H1 (cell line): ENCODE measurements around the gene FLVCR2. TPM values are rescaled to one million over a fixed set of nuclear protein-coding genes. Genes with fewer than 3 reads are reported as not detected.

Source experiments
- CTCF ChIA-PET: fragments of 300-600 bp; sonication (Branson Sonifier 250); formaldehyde crosslinking; loops from one replicate; lab custom pipeline; 2021; ENCODE audit not compliant: partially characterized antibody; lab: Charles Lee
- POLR2A ChIA-PET: fragments of 300-600 bp; sonication (Branson Sonifier 250); formaldehyde crosslinking; loops from one replicate; lab custom pipeline; 2021; ENCODE audit warnings: inconsistent platforms; ENCODE audit not compliant: partially characterized antibody; lab: Charles Lee
- DNase-seq, 2 experiments: peaks; one replicate each; pipeline versions ENCODE4 v3.0.0 to v3.0.0-alpha.2; 2010 to 2022; ENCODE audit warnings: low spot score in 2 of 2, low read depth in 1 of 2, mixed read lengths in 1 of 2
- FAIRE-seq: peaks from 2 replicates; lab custom pipeline; 2011; peaks lifted over from hg19 to GRCh38; lab: Jason Lieb, UNC
- H2AFZ ChIP-seq: 2 replicates; pipeline ENCODE4 v1.8.1; 2012; ENCODE audit warnings: low read length, inconsistent platforms
- H2AK5ac ChIP-seq: 2 replicates; pipeline ENCODE4 v1.6.1; 2013; ENCODE audit warnings: low read depth, low read length
- H2BK120ac ChIP-seq: replicated peaks from 2 replicates; pipeline ENCODE3; 2013; ENCODE audit warnings: low read depth, low read length, inconsistent platforms
- H2BK12ac ChIP-seq: 2 replicates; pipeline ENCODE4 v1.6.1; 2013; ENCODE audit warnings: low read depth, low read length
- H2BK15ac ChIP-seq: 2 replicates; pipeline ENCODE4 v1.6.1; 2013; ENCODE audit warnings: low read length
- H2BK20ac ChIP-seq: 2 replicates; pipeline ENCODE4 v1.6.1; 2013; ENCODE audit warnings: low read length
- H2BK5ac ChIP-seq: 2 replicates; pipeline ENCODE4 v1.6.1; 2013; ENCODE audit warnings: low read depth, low read length
- H3K14ac ChIP-seq: 2 replicates; pipeline ENCODE4 v1.6.1; 2013; ENCODE audit warnings: inconsistent platforms; ENCODE audit not compliant: insufficient read length
- H3K18ac ChIP-seq: 2 replicates; pipeline ENCODE4 v1.6.1; 2013; ENCODE audit warnings: low read length; ENCODE audit errors: extremely low read depth
- H3K23ac ChIP-seq: 2 replicates; pipeline ENCODE4 v1.6.1; 2013; ENCODE audit warnings: inconsistent platforms; ENCODE audit not compliant: insufficient read length
- H3K23me2 ChIP-seq: 2 replicates; pipeline ENCODE4 v1.6.1; 2013; ENCODE audit warnings: low read depth, low read length
- H3K27ac ChIP-seq: 2 replicates; pipeline ENCODE4 v1.6.1; 2011; ENCODE audit warnings: low read depth, low read length, inconsistent platforms
- H3K27me3 ChIP-seq, 4 experiments: replicated peaks in 1 of 4; 1 replicate in 1 of 4; 2 replicates in 3 of 4; pipeline versions ENCODE4 v1.6.1 to v1.8.1; 2011 to 2013; ENCODE audit warnings: low read length in 3 of 4, mild to moderate bottlenecking in 3 of 4, inconsistent platforms in 2 of 4, mixed read lengths in 2 of 4, moderate library complexity in 1 of 4; ENCODE audit not compliant: control insufficient read depth in 3 of 4, insufficient read depth in 3 of 4; ENCODE audit errors: extremely low read depth in 1 of 4
- H3K36me3 ChIP-seq, 4 experiments: 2 replicates each; pipeline versions ENCODE4 v1.6.1 to v1.8.1; 2011 to 2013; ENCODE audit warnings: mild to moderate bottlenecking in 4 of 4, low read length in 3 of 4, moderate library complexity in 2 of 4, control low read depth in 1 of 4, inconsistent platforms in 1 of 4; ENCODE audit not compliant: insufficient read depth in 4 of 4, control insufficient read depth in 2 of 4
- H3K4ac ChIP-seq: replicated peaks from 2 replicates; pipeline ENCODE3; 2013; ENCODE audit warnings: low read length, low read depth, mixed read lengths, inconsistent platforms; ENCODE audit not compliant: insufficient read length
- H3K4me1 ChIP-seq, 4 experiments: replicated peaks in 1 of 4; 1 replicate in 1 of 4; 2 replicates in 3 of 4; pipeline versions ENCODE4 v1.6.1 to v1.8.1; 2011 to 2013; ENCODE audit warnings: low read length in 3 of 4, inconsistent platforms in 2 of 4, mixed read lengths in 1 of 4; ENCODE audit not compliant: insufficient read depth in 4 of 4, control insufficient read depth in 3 of 4
- H3K4me2 ChIP-seq, 2 experiments: 2 replicates each; pipeline versions ENCODE4 v1.6.1 to v1.8.1; 2011 to 2013; ENCODE audit warnings: low read depth in 2 of 2, low read length in 2 of 2, control low read depth in 1 of 2, inconsistent platforms in 1 of 2, mild to moderate bottlenecking in 1 of 2; ENCODE audit not compliant: insufficient read depth in 1 of 2
- H3K4me3 ChIP-seq, 4 experiments: fragments of 200-600, 300-600 bp in 1 of 4; sonication (generic), shearing (Covaris generic), sonication (Bioruptor Twin) in 1 of 4; 2 replicates each; pipeline versions ENCODE4 v1.5.1 to v1.8.1; 2011 to 2016; ENCODE audit warnings: low read length in 4 of 4, low read depth in 3 of 4, control low read depth in 2 of 4, inconsistent platforms in 2 of 4, mild to moderate bottlenecking in 2 of 4, mixed read lengths in 1 of 4, moderate library complexity in 1 of 4; ENCODE audit not compliant: insufficient read depth in 2 of 4; ENCODE audit errors: extremely low read depth in 1 of 4
- H3K56ac ChIP-seq: replicated peaks from 2 replicates; pipeline ENCODE3; 2013; ENCODE audit warnings: low read depth, mild to moderate bottlenecking, mixed read lengths, low read length, inconsistent platforms; ENCODE audit not compliant: insufficient read length
- H3K79me1 ChIP-seq: 2 replicates; pipeline ENCODE4 v1.6.1; 2013; ENCODE audit warnings: low read depth, low read length, control low read depth
- H3K79me2 ChIP-seq, 2 experiments: 2 replicates each; pipeline versions ENCODE4 v1.6.1 to v1.8.1; 2012 to 2013; ENCODE audit warnings: low read length in 2 of 2, mild to moderate bottlenecking in 2 of 2, inconsistent platforms in 1 of 2; ENCODE audit not compliant: insufficient read depth in 2 of 2, control insufficient read depth in 1 of 2
- H3K9ac ChIP-seq, 4 experiments: replicated peaks in 1 of 4; 1 replicate in 1 of 4; 2 replicates in 3 of 4; pipeline versions ENCODE4 v1.6.1 to v1.8.1; 2011 to 2013; ENCODE audit warnings: low read depth in 3 of 4, low read length in 3 of 4, control low read depth in 2 of 4, mild to moderate bottlenecking in 2 of 4, moderate library complexity in 2 of 4, inconsistent platforms in 1 of 4; ENCODE audit errors: extremely low read depth in 1 of 4
- H3K9me3 ChIP-seq, 2 experiments: 2 replicates each; pipeline versions ENCODE4 v1.6.1 to v1.8.1; 2012 to 2013; ENCODE audit warnings: mild to moderate bottlenecking in 2 of 2, moderate library complexity in 2 of 2, control low read depth in 1 of 2, inconsistent platforms in 1 of 2, low read depth in 1 of 2, low read length in 1 of 2, mixed read lengths in 1 of 2; ENCODE audit not compliant: insufficient read depth in 2 of 2
- H4K20me1 ChIP-seq, 2 experiments: replicated peaks in 1 of 2; 2 replicates each; pipeline versions ENCODE3 to v1.8.1; 2011 to 2013; ENCODE audit warnings: inconsistent platforms in 2 of 2, low read length in 2 of 2, mild to moderate bottlenecking in 1 of 2; ENCODE audit not compliant: insufficient read depth in 2 of 2, control insufficient read depth in 1 of 2
- H4K5ac ChIP-seq: 2 replicates; pipeline ENCODE4 v1.6.1; 2013; ENCODE audit warnings: low read length, low read depth, mixed read lengths, inconsistent platforms; ENCODE audit not compliant: insufficient read length
- H4K8ac ChIP-seq: 2 replicates; pipeline ENCODE4 v1.8.0; 2013; ENCODE audit warnings: mild to moderate bottlenecking, moderate library complexity, low read length, inconsistent platforms; ENCODE audit not compliant: insufficient read depth; ENCODE audit errors: extremely low read depth
- H4K91ac ChIP-seq: replicated peaks from 2 replicates; pipeline ENCODE3; 2013; ENCODE audit warnings: low read length, mixed read lengths, inconsistent platforms; ENCODE audit not compliant: insufficient read length
- EP300 ChIP-seq, 2 experiments: IDR thresholded peaks; 1 replicate in 1 of 2; 2 replicates in 1 of 2; pipeline ENCODE4 v1.6.1; 2011 to 2012; ENCODE audit warnings: low read depth in 2 of 2, low read length in 2 of 2, mild to moderate bottlenecking in 2 of 2, borderline replicate concordance in 1 of 2, inconsistent platforms in 1 of 2, moderate library complexity in 1 of 2
- GTF2F1 ChIP-seq: IDR thresholded peaks from 2 replicates; pipeline ENCODE4 v1.6.1; 2012; ENCODE audit warnings: low read depth, low read length, improper control_type of control experiment, borderline replicate concordance
- WGBS, 2 experiments: shearing (Covaris generic) in 1 of 2; methylation state at CpG; one replicate each; pipeline versions ENCODE4 v1.1.6 to v1.1.7; 2013 to 2015; ENCODE audit warnings: low lambda C conversion rate in 2 of 2, mixed read lengths in 2 of 2, inconsistent platforms in 1 of 2, low coverage in 1 of 2, missing lambda C conversion rate in 1 of 2; ENCODE audit not compliant: insufficient replicate concordance in 2 of 2, insufficient coverage in 1 of 2, insufficient read length in 1 of 2; ENCODE audit errors: extremely low coverage in 1 of 2, missing lambda C conversion rate in 1 of 2; 5-methylcytosine and 5-hydroxymethylcytosine counted together
- polyA plus RNA-seq, 7 experiments: library from polyadenylated mRNA; depleted of rRNA in 3 of 7; stranded (reverse) in 5 of 7; unstranded in 2 of 7; fragments of >200 nt in 5 of 7; fragments of 200-250 nt in 2 of 7; gene quantifications; 1 replicate in 5 of 7; 2 replicates in 1 of 7; 4 replicates in 1 of 7; pipeline versions ENCODE4 v1.2.1 to v1.2.3, GENCODE V29; 2011 to 2013; ENCODE audit warnings: missing spikeins in 2 of 7, mixed read lengths in 2 of 7
- total RNA-seq: library from RNA; stranded (reverse); fragmentation: NEBNext Ultra II Directional; extraction: Animal tissue kit (Norgen Biotek cat#: 25700); gene quantifications from 2 replicates; pipeline ENCODE4 v1.2.1, GENCODE V29; 2021

The FLVCR2 gene
- total and polyA plus RNA-seq, 2 of the 8 experiments (the other 6 are each of a cell fraction or from before 2014, with no cell fraction given), result 7.1 to 8.2 TPM

DNA sequence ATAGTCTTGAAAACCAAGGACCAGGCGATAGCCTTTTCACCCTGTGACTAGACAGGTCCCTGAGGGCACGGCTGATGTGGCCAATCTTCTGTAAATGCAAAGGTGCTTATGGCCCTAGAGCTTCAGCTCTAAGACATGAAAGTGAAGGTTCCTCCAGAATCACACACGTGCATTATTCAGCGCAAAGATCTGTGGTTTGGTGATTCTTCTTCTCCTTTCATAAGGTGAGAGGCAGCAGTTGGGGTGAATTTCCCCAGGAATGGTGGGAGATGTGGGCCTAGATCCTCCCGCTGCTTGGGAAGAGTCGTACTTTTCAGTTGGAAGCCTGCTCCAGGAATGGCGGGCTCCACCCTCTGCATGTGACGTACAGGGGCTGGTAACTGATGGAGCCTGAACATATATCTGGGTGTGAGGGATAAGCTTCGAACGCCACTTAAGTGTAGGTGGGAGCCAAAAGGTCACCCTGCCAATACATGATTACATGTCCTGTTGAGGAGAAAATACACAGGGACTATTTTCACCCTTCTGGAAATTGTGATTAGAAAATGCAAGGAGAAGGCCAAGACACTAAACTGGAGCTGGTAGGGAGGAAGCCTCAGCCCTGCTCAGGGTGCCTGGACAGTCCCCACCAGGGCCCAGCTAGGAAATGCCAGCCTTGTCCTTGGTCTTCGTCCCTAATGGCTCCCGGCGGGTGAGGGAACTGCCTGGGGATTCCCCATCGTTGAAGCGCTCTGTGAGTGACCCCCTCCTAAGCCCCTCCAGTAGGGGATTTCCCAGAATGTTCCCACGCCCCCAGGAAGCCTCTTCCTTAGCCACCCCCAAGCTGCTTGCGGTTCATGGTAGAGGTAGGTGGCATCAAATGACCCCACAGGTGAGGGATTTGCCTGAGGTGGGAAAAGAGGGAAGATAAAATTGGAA, 38.6 kb upstream of the FLVCR2 start:
- DNase-seq (no peak), FAIRE-seq (no peak)
- Histone ChIP-seq H4K20me1 (no peaks in the 10 kb centered on the region), H3K4me3 (no peak overlapping the region), H3K14ac (no peak overlapping the region), H4K8ac (no peak overlapping the region), H2AK5ac (no peak overlapping the region), H3K23ac (no peak overlapping the region), H2BK15ac (no peak overlapping the region), H2BK12ac (no peak overlapping the region), H4K5ac (no peak overlapping the region), H2BK5ac (no peak overlapping the region), H3K4me2 (no peak overlapping the region), H3K4ac (no peak overlapping the region), H3K27me3 (no peaks in the 10 kb centered on the region), H3K79me1 (no peaks in the 10 kb centered on the region), H2AFZ (0 out of 2 replicates have a peak overlapping the region, but pooled peaks have one; percentile 29), H3K4me1 (peaks cover 0 to 6% (median 4%) of the 10 kb centered on the region in 4 experiments; a peak in 4 of 7 replicates), H3K27ac (no peak overlapping the region; the same call in 1 of the 2 replicates), H3K18ac (no peak overlapping the region), H3K9ac (no peak overlapping the region), H3K36me3 (no peaks in the 10 kb centered on the region), H4K91ac (no peak overlapping the region), H3K23me2 (no peaks in the 10 kb centered on the region), H2BK120ac (no peak overlapping the region), H3K56ac (no peak overlapping the region), H3K9me3 (no peaks in the 10 kb centered on the region), H3K79me2 (no peaks in the 10 kb centered on the region), H2BK20ac (no peak overlapping the region)
- 73% methylated on average over 17 of the region's 17 CpGs; no CpG with 5 or more reads in 1 of the 2 experiments for WGBS, 2 experiments
- ChIA-PET POLR2A (interaction anchor here (0.6 to 1.2 kb wide), 2 partner anchors 11 to 66 kb away, joined by 3 read pairs; no protein-coding TSS in a partner anchor), CTCF (interaction anchor here (0.5 to 1.5 kb wide), 6 partner anchors 8 to 582 kb away, joined by 3 to 8 read pairs (median 4); no protein-coding TSS in a partner anchor)
- TF ChIP-seq GTF2F1, result no peak
- peak in 1 of 2 experiments; percentile 8; a peak in 1 of 3 replicates for TF ChIP-seq EP300 (IDR thresholded peaks at IDR 0.05; ENCODE audit: borderline replicate concordance in 1 of 2, low read depth in 2 of 2, low read length in 2 of 2)
